GM12801 (cell line): ENCODE results near the gene MYT1.

Experiments used
- CTCF ChIP-seq: IDR thresholded peaks from one replicate; pipeline ENCODE4 v1.5.1; 2011; ENCODE audit warnings: control low read depth; ENCODE audit not compliant: insufficient read length; ENCODE audit errors: extremely low read depth

The MYT1 gene

GRCh38 chr20:64207641-64208590 is 43.7 kb downstream of the MYT1 start:
- no peak for TF ChIP-seq CTCF

- TF ChIP-seq CTCF = no peak
Observed at GRCh38 chr20:64209148-64209547, 44.9 kb downstream of the MYT1 start.

- TF ChIP-seq CTCF = no peak
Observed at GRCh38 chr20:64210656-64211369, 46.6 kb downstream of the MYT1 start.

GRCh38 chr20:64211874-64212658 is 47.8 kb downstream of the MYT1 start:
- no peak for TF ChIP-seq CTCF

GRCh38 chr20:64212755-64213154 is 48.5 kb downstream of the MYT1 start:
- TF ChIP-seq CTCF = no peak

- TF ChIP-seq CTCF = no peak
Observed at GRCh38 chr20:64214113-64214512, 49.9 kb downstream of the MYT1 start.

- TF ChIP-seq CTCF = no peak
Observed at GRCh38 chr20:64214952-64215351, 50.7 kb downstream of the MYT1 start.
